ENCODE measurements around the gene COPZ1. TPM values are rescaled to one million over a fixed set of nuclear protein-coding genes. Genes with fewer than 3 reads are reported as not detected.

The COPZ1 gene
- total RNA-seq, 1 experiment from 2014 or later = 104 TPM

DNA sequence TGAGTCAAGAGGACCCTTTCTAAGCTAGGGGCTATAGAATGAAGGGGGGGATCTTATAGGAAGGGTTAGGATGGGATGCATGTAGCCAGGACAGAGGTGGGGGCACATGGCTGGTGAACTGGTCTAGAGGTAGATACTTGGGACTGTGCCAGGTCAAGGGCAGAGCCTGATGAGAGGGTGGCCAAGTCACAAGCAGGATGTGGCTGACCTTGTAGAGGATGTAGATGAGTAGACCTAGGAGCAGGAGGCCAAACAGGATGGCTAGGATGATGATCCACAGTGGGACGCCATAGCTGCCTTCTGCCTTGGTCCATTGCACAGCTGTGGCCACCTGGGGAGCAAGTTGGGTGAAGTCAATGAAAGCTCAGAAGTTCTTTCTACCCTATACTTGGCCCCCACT is 72.2 kb downstream of the COPZ1 start:
- Histone ChIP-seq H3K27ac (ENCODE audit: insufficient read length, low read depth, low read length) (no peak overlapping the region), H2AFZ (ENCODE audit: low read length) (no peak overlapping the region), H4K20me1 (ENCODE audit: control insufficient read depth, insufficient read depth, insufficient read length) (no peaks in the 10 kb centered on the region), H3K79me2 (ENCODE audit: insufficient read depth, low read length) (no peaks in the 10 kb centered on the region), H2BK5ac (ENCODE audit: insufficient read length, low read length) (no peak overlapping the region), H2BK120ac (ENCODE audit: low read depth, low read length, poor library complexity, severe bottlenecking) (no peak overlapping the region), H3T11ph (ENCODE audit: low read length) (no peak overlapping the region), H3K4me1 (ENCODE audit: insufficient read depth, low read length) (no peaks in the 10 kb centered on the region; the same call in 1 of the 2 replicates), H2AK5ac (ENCODE audit: insufficient read length, low read length) (no peak overlapping the region), H3K23ac (ENCODE audit: insufficient read length, low read depth, low read length) (no peak overlapping the region), H3K4ac (ENCODE audit: low read depth, low read length) (no peak overlapping the region), H3K9me3 (ENCODE audit: control insufficient read depth, low read depth, low read length) (no peaks in the 10 kb centered on the region), H3K9ac (ENCODE audit: extremely low read depth, insufficient read length, low read length) (no peak overlapping the region), H3K18ac (ENCODE audit: insufficient read length, low read depth, low read length) (no peak overlapping the region), H4K8ac (replicated peaks; ENCODE audit: insufficient read length, low read depth, low read length) (no peak overlapping the region), H3K23me2 (ENCODE audit: insufficient read length, low read depth, low read length, poor library complexity, severe bottlenecking) (no peaks in the 10 kb centered on the region), H3K79me1 (ENCODE audit: insufficient read depth, low read depth, low read length, poor library complexity, severe bottlenecking) (no peaks in the 10 kb centered on the region), H3K14ac (ENCODE audit: insufficient read depth, low read length) (no peak overlapping the region), H4K5ac (ENCODE audit: insufficient read length, low read depth, low read length) (no peak overlapping the region), H2BK12ac (ENCODE audit: insufficient read length, low read depth, low read length) (no peak overlapping the region), H3K56ac (ENCODE audit: insufficient read length, low read depth, low read length) (no peak overlapping the region), H4K91ac (ENCODE audit: insufficient read length, low read depth, low read length) (no peak overlapping the region), H3K4me2 (ENCODE audit: insufficient read depth, insufficient read length, low read length) (no peak overlapping the region), H2BK20ac (ENCODE audit: low read depth, low read length, poor library complexity, severe bottlenecking) (no peak overlapping the region), H2BK15ac (ENCODE audit: low read depth, low read length) (no peak overlapping the region), H3K27me3 (ENCODE audit: insufficient read depth, low read length) (no peaks in the 10 kb centered on the region)
- H3K4me1 Mint-ChIP-seq = peaks cover 17 to 22% of the 10 kb centered on the region in 2 experiments
- H3K4me3 Mint-ChIP-seq = no peak overlapping the region
- H3K27ac Mint-ChIP-seq = no peak overlapping the region
- no peaks in the 10 kb centered on the region for H3K9me3 Mint-ChIP-seq
- no CpG with 5 or more reads among the region's 1 CpG for WGBS (ENCODE audit: extremely low coverage, insufficient read length, low lambda C conversion rate)
- H3K36me3 Mint-ChIP-seq (ENCODE audit: insufficient read depth in 1 of 3, low read depth in 3 of 3) = peaks cover 8 to 34% (median 33%) of the 10 kb centered on the region in 3 experiments; a peak in 6 of 7 replicates
- H3K27me3 Mint-ChIP-seq (ENCODE audit: low read depth) = peaks cover 12% of the 10 kb centered on the region
- TF ChIP-seq, protein P1, sequence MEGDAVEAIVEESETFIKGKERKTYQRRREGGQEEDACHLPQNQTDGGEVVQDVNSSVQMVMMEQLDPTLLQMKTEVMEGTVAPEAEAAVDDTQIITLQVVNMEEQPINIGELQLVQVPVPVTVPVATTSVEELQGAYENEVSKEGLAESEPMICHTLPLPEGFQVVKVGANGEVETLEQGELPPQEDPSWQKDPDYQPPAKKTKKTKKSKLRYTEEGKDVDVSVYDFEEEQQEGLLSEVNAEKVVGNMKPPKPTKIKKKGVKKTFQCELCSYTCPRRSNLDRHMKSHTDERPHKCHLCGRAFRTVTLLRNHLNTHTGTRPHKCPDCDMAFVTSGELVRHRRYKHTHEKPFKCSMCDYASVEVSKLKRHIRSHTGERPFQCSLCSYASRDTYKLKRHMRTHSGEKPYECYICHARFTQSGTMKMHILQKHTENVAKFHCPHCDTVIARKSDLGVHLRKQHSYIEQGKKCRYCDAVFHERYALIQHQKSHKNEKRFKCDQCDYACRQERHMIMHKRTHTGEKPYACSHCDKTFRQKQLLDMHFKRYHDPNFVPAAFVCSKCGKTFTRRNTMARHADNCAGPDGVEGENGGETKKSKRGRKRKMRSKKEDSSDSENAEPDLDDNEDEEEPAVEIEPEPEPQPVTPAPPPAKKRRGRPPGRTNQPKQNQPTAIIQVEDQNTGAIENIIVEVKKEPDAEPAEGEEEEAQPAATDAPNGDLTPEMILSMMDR (conservative IDR thresholded peaks at IDR 0.05) = no peak
- no peak for DNase-seq

Measured in H9 (cell line).